HG02852 (cell line): Measurements from ENCODE around the gene ZFHX2.
"Not testable (repeated sequence)": the region's sequence is repeated elsewhere in the genome, so short reads cannot be mapped to it uniquely, and the experiment has no call there.

Experiments used
- ATAC-seq: cut with Tn5 transposase; IDR thresholded peaks from one replicate; pipeline ENCODE4 v1.9.1; 2021; ENCODE audit warnings: mild to moderate bottlenecking, moderate library complexity; ENCODE audit not compliant: unreplicated experiment

ZFHX2 gene

DNA sequence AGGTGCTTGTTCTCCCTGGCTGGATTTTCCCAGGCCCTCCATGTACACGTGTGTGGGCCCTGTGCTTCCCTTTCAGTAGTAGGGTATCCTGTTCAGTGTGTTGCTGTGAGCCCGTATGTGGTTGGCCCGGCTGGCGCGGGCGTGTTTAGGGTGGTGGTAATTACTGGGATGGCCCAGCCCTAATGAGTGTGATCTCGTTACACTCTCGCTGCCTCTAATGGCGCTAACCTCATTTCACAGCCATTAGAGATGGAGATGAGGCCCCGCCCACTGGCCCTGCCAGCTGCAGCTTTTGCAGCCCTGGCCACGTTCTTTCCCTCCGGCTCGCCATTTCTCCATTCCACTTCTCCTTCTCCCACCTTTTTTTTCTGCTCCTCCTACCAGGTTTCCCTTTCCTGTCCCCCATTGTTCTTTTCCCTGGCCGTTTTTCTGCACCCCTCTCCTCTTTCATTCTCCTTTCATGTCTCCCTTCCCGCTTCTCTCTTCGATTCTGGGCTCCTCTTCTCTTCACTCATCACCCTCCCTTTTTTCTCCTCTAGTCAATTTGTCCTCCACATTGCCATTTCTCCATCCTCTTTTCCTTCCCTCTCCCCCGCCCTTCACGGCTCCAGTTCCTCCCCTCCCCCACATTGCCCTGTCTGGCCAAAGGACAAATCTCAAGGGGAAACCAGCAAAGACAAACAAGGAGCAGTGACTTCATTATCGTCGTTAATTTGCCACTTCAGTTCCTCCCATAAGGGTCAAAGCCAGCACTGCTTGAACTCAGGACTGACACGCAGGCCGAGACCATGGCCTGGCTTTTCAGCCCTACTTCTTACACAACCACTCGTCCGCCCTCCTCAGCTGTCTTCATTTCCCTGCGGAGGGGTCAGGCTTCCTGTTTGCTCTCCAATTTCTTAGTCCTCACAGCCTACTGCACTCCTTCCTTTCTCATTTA, 6.8 kb downstream of the ZFHX2 start:
- no peak for ATAC-seq

DNA sequence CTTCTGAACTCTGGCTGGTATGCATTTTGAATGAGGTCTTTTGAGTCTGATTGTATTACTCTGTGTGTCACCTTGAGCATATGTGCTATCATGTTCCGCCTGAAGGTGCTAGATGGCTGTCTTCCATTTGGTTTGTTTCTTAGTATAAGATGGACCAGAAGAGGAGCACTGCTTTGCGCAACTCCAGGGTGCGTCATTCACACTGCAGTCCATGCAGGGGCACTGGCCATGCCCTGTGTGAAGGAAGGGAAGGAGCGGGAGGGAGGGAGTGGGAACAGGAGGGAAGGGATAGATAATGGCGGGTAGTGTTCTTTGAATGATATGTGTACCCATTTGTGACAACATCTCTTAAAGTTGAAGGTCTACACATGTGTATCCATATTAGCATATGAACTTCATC, 8.2 kb downstream of the ZFHX2 start:
- no peak for ATAC-seq

DNA sequence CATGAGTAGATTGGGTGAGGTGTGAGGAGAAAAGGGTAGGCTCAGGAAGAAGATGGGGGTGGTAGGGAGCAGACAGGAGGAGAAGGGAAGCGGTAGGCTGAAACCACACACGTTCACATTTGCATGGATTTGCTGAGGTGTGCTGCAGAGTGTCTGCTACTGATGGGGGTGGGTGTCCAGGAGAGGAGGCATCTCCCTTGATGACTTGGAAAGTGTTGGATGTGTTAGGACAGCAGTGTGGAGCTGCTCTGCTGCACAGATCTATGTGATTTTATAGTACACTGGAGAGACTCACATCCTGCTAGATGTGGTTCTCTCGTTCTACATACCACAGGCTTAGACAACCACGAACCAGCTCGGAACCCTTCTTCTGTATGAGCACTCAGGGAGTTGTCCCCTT, 9.3 kb downstream of the ZFHX2 start:
- no peak for ATAC-seq

DNA sequence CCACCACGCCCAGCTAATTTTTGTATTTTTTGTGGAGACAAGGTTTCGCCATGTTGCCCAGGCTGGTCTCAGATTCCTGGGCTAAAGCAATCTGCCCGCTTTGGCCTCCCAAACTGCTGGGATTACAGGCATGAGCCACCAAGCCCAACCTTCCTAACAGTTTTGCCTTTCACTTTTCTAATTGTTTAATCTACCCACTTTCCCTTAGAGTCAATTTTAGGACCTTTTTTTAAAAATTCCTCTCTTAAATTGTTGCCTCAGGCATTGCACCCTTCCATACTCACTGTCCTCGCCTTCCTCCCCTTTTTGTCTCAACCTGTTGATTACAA, 11.5 kb downstream of the ZFHX2 start:
- no peak for ATAC-seq

DNA sequence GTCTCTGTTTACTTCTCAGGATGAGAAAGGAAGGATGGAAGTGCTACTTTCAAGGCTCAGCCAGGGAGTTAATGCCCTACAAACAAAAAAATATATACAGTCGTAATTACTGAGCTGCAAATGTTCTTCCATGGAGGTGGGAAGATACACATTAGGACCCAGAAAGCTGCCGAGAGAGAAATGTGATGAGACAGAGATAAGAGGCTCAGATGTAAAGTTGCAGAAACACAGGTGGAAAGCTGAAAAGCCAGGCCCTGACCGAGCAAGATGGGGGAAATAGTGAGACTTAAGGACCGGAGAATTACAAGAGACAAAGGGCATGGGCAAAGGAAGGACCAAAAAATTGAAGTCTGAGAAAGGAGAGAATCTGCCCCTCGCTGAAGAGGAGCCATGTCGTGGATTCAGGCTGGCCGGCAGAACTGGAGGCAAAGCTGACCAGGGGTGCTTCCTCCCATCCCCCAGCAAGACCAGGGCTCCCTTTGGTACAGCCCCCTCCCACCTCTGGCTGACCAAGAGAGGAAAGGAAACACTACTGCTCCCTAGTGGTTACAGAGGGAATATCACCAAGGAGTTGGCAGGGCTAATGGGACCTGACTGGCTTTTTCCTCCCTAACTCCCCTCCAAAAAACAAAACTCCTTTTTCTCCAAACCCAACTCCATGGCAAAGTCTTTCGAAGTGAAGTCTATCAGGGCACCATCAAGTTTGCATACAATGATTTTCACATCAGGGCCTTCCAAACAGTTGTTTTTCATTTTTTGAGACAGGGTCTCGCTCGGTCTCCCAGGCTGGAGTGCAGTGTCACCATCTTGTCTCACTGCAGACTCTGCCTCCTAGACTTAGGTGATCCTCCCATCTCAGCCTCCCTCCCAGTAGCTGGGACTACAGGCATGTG, 12.1 kb downstream of the ZFHX2 start:
- no peak for ATAC-seq

DNA sequence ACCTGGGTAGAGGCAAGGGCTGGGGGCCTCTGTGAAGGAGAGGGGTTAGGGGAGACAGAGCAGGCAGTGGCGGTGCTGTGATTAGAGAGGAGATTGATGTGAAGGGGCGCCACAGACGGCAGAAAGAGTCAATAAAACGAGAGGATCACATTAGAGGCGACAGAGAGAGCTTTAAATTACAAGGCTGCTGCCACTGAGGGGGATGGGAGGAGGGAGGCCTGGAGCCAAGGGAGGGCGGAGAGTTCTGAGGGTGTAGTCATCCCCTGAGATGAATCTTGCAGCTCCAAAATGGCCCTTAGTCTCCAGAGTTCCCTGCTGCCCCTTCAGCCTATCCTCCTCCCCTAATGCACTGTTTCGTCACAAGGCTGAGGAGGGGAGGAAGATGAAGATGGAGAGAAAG, 12.8 kb downstream of the ZFHX2 start:
- ATAC-seq: no peak

DNA sequence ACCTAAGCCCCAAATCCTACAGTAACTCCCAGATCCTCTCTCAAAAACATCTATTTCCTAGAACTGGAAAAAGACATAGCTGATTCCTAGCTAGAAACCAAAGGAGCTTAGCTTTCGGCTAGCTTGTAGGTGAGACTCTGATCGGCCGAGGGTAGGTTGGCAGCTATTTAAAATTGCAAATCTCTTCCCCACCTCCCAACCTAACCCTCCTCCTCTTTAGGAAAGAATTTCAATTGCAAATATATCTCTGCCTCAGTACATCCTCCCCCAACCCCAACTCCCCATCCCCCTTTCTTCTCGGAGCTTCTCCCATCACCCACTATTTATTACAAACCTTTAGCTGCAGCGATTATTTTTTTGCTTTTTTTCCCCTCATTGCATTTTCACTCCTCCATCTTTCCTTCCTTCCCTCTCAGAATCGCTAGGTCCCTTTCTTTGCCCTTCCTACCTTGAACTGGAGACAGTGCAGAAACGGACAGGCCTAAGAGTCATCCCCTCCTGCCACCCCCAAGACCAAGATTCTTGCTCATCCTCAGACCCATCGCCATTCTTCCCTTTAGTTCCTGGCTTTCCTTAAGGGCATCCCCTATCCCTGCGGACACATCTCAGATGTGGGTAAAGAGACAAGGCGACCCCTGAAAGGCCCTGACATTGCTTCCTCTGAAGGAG, 13.4 kb downstream of the ZFHX2 start:
- ATAC-seq: no peak

DNA sequence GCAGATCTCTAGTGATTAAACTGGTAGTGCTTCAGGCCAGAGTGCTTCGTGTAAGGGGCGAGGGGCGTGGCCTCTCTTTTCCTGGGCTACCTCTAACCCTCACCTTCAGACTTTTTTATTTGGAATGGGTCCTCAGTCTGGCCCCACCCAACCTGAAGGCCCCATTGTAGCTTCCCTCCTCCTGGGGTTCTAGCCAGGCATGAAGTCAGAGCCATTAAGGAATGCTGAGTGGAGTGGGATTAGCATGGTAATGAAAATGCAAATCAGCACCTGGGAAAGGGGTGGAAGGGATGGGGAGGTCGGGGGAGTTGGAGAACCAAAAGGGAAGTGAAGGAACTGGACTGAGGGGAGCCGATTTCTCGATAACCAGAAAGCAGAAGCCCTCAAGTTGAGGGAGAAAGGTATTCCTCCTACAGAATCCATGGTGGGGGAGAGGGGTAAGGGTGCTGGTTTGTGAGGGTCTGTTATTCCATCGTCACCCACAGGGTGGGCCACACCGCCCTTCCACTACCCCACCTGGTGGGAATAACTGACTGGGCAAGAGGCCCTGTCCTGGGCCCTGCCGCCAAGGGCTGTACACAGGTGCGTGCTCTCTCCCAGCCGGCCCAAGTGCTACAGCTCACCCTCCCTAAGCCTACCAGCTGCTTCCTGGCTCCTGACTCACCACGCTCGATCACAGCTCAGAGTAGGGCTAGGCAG, 14.1 kb downstream of the ZFHX2 start:
- ATAC-seq: no peak

DNA sequence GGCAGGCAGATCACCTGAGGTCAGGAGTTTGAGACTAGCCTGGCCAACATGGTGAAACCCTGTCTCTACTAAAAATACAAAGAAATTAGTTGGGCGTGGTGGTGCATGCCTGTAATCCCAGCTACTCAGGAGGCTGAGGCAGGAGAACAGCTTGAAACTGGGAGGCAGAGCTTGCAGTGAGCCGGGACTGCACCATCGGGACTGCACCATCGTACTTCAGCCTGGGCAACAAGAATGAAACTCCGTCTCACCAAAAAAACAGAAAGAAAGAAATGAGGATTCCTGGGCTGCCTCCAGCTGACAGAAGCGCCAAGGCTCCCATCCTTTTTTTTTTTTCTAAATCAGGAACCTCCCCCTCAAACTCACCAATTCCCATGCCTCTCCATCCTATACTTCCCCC, 14.7 kb downstream of the ZFHX2 start:
- ATAC-seq: not testable (repeated sequence)

DNA sequence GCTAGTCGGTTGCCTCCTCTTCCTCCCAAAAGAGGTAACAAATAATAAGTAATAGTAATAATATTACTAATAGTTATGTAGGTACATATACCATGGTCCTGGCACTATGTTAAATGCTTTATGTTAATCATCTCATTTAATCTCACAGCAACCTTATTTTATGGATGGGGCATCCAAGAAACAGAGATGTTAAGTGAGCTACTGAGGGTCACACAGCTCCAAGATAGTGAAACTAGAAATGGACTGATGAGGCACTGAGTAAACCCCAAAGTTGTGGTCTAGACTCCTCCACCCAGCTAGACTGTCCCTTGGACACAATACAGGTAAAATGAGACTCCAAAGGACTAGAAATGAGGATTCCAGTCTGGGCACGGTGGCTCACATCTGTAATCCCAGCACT, 15.1 kb downstream of the ZFHX2 start:
- no peak for ATAC-seq

DNA sequence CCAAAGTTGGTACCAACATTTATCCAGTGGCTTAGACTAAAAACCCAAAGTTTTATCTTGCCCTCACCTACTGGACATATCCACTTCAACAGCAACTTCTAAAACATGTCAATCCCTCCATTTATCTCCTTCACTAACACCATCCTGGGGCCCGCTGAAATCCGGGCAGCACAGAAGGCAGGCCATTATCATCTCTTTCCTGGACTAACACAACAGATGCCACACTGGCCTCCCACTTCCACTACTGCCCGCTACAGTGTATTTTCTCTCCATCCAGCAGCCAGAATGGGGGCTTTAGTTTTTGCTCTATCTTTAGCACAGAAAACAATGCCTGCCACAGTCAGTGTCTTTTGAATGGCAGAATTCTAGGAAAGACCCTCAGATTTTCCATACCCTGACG, 15.6 kb downstream of the ZFHX2 start:
- ATAC-seq: no peak

DNA sequence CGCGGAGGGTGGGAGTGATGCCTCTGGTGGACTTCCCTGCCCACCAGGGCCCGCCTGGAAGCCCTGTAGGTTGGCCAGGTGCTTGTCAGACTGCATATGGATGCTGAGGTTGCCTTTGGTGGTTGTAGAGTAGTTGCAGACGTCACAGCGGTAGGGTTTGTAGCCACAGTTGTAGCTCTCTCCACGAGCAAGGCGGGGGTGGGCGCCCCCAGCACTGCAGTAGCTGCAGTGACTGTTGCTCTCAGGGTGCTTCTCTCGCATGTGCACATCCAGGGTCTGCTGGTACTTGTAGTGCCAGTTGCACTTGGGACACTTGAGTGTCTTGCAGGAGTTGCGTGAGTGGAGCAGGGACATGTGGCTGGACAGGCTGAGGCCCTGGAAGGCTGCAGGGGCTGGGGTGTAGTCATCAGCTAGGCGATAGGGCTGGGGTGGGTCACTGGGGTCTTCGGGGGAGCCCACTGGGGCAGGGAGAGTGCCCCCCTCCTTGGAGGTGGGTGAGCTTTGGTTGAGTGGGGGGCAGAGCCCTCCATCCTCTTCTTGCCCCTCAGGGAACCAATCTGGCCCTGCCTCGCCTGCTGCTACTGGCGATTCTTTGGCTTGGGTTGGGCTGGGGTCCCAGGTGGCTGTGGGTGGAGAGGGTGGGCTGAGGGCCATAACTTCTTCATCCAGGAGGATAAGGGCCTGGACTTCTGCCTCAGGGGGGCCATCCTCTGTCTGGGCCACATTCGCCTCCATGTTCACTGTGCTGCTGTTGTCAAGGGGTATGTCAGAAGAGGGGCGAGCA, 17.7 kb downstream of the ZFHX2 start:
- no peak for ATAC-seq

DNA sequence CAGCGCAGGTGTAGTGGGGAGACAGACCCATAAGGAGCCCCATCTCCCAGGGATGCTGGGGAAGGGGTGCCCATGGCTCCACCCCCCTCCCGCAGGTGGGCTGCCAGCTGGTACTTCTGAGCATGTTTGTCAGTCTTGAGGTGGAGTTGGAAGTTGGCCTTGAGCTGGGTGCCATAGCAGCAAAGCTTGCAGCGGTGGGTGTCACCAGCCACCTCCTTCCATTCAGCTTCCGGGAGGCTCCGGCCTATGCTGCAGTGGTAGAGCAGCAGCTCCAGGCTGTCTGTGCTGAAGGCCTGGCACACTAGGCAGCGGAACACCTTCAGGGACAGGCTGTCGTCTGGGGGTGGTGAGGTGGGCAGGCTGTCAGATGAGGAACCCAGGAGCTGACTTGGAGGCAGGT, 18.9 kb downstream of the ZFHX2 start:
- no peak for ATAC-seq

DNA sequence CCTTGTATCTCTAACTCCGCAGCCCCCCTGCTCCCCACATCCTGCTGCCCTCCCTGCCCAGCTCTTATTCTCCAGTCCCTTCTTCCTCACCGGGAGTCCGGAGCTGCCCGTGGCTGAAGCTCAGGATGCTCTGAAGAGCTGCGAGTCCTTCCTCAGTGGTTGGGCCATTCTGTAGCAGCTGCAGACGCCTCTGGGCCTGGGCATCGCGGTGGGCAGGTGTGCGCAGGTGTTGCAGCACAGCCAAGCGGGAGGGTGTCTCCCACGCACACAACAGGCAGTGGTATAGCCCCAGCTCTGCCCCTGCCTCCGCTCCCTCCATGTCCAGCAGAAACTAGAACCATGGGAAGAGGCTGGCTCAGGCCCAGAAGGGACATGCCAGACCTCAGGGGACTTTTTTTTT, 20.2 kb downstream of the ZFHX2 start:
- no peak for ATAC-seq

DNA sequence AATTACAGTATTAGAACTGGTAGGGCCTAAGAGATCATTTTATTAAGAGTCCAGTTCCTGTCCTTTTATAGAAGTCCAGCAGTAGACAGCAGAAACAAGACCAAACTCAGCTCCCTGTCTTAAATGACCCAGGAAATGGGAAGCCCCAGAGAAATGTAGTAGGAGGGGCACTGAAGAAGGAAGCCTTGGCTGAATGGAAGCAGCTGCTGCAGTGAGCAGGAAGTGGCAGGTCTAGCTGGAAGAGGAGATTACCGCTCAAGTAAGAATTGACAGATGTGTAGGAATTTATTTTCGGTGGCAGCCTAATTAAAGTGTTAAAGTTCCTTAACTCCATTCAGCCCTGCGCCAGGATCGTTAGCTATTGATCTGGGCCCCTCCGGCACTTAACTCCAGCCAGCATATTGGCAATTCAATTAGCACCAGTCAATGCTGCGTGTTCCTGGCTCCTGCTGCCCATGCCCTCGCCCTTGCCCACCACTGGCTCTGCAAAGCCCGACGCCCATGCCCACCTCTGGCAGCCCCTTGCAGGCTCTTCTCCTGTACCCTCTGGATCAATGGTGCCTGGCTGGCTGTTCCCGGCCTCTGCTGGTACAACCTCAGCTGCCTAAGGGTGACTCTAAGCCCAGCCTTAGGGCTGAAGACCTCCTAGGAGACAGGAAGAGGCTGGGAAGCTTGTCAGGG, 21.1 kb downstream of the ZFHX2 start:
- ATAC-seq: no peak

DNA sequence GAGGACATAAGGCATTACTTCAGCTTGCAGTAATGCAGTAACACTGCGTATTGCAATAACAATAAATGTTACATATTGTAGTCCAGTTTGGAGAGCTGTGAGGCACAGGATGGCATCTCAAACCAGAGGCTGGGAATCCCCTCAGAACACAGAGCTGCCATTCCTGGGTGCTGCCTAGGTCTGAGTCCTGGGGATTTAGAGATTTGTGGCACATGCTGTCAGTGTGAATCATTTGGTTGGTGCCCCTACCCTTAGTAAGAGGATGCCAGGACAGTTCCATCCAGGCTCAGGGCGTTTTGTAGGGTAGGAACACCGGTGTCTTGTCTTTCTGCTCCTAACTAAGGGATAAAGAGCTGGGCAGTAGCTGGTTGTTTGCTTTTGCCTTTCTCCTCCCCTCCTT, 22.5 kb downstream of the ZFHX2 start:
- ATAC-seq: no peak

DNA sequence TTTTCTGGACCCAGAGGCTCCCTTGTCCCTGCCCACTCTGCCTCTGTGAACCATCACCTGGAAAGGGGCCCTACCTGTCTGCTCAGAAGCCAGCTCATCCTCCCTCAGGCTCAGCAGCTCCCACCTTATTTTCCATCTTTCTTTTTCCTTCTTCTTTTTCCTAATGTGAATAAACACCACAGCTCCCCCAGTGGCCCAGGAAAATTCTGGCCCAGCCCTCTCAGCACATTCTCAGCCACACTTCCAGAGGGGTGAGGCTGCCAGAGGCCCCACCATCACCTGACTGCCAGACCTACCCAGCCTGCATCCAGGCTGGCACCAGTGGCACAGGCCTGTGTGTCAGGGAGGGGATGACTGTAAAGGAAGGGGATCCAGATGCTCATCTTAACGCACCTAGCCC, 23.0 kb downstream of the ZFHX2 start:
- ATAC-seq: no peak

DNA sequence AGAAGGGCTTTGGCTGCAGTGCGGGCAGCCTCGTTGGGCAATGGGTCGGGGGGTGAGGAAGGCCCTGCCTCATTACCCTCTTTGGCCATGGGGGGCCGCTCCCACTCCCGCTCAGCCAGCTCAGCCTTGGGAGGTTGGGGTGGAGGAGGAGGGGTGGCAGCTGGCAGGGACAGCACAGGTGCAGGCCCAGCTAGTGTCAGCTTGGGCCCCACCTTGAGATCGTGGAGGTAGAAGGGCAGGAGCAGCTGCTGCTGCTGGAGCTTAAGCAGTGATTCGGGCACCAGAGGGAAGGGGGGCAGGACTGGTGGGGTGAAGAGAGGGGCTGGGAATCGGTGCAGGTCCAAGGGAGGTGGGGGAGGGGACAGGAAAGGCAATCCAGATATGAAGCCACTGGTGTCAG, 26.0 kb downstream of the ZFHX2 start:
- ATAC-seq: no peak

DNA sequence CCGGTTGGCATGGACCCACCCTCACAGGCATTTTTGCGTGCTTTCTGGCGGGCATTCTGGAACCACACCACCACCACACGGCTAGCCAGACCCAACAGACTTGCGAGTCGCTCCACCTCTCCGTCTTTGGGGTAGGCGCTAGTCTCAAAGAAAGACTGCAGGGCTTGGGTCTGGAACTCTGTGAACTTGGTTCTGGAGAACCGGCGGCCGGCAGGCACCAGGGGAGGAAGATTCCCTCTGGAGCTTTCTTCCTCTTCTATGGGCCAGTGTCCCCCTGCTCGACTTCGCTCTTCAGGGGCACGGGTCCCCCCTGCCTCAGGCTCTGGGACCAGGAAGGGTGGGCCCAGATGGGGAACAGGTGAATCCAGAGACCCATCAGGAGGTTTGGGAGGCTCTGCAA, 26.6 kb downstream of the ZFHX2 start:
- ATAC-seq: no peak
